CD4-positive, alpha-beta T cell treated with Interleukin-21 for 1 hour (primary cell): ENCODE measurements around the gene CXorf66.
"Not testable (repeated sequence)": the region's sequence is repeated elsewhere in the genome, so short reads cannot be mapped to it uniquely, and the experiment has no call there.

Source experiments
- DNase-seq: peaks from one replicate; pipeline ENCODE4 v3.0.0-alpha.2; 2020

The CXorf66 gene

GRCh38 chrX:139924696-139925095 lies 40.6 kb downstream of the CXorf66 start:
- DNase-seq: no peak

DNA sequence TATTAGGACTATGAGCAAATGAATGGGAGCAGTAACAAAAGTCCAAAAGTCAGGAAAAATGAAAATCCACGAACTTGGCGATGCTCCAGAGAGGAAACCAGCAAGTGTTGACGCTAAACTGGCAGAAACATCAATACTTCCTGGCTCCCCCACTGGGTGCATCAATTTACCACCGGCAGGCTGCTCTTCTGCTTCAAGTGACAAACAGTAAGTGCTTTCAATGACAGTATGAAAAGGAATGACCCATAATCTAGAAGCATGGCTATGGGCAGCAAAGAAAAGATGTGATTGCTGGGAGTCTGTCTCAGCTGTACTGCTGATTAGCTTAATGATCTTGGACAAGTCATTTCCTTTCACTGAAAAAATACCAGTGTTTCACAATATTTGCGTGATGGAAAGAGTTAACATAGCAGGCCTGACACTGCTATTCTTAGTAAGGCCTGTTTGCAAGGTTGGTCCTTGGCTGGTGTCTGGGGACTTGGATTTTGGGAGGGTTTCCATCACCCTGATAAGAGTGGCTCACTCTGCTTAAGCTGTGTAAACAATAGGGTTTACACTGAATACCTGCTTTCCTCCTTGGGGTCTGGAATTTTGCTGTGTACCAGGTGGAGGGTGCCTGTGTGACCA lies 41.1 kb downstream of the CXorf66 start:
- DNase-seq: no peak

DNA sequence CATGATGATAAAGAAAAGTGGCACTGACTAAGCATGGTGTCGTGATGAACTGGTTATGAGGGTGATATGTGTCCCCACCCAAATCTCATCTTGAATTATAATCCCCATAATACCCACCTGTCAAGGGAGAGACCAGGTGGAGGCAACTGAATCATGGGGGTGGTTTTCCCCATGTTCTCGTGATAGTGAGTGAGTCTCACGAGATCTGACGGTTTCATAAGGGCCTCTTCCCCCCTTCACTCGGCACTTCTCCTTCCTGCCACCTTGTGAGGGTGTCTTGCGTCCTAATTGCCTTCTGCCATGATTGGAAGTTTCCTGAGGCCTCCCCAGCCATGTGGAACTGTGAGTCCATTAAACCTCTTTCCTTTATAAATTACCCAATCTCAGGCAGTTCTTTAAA lies 44.2 kb downstream of the CXorf66 start:
- DNase-seq: not testable (repeated sequence)

DNA sequence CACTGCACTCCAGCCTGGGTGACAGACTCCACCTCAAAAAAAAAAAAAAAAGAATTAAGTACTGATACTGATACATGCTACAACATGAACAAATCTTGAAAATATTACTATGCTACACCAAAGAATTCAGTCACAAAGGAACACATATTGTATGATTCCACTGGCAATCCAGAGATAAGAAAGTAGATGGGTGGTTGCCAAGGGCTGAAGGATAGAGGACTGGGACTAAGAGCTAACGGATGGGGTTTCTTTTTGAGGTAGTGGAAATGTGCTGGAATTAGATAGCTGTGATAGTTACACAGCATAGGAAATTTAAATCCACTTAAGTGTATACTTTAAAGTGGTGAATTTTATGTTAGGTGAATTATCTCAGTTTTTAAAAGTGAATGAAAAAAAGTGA lies 45.0 kb downstream of the CXorf66 start:
- no peak for DNase-seq

DNA sequence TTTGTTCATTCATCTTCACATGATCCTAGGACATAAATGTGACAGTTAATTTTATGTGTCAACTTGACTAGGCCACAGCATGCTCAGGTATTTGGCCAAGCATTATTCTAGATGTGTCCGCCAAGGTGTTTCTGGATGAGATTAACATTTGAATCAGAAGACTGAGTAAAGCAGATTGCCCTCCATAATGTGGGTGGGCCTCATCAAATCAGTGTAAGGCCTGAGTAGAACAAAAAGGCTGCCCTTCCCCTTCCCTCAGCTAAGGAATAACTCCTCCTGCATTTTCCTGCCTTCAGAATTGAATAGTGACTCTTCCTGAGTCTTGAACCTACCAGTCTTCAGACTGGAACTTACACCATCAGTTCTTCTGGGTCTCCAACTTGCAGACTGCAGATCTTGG lies 50.9 kb downstream of the CXorf66 start:
- DNase-seq: no peak

DNA sequence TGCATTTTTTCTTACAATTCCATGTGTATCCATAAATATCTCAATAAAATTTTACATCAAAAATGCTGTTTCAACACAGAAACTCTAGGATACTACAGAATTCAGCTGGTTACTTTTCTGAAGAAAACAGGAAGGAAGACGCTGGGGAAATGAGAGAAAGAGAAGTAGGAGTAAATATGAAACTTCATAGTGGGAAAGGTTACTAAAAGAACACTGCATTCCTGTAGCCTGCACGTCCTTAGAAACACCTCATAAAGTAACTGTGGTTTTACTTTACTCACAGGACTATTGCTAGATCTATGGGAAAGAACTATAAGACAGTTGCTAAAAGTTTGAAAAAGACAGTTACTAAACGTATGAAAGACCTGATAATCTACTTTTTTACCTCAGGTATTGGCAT lies 55.6 kb downstream of the CXorf66 start:
- DNase-seq: no peak

DNA sequence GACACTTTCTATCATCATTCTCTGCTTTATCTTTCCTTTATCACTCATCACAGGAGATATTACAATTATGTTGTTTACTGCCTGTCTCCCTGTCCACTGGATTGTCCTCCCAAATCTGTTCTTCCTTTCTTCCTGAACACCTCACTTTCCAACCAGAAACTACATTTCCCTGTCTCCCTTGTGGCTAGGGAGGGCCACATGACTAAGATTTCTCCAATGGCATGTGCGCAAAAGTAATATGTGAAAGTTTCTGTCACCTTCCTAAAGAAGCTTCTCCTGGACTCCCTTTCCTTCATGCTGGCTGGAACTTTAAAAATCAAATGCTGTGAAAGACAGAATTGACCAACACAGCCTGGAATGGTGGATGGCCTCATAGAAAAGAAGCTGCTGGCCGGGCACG lies 58.2 kb downstream of the CXorf66 start:
- no peak for DNase-seq

- no peak for DNase-seq
Observed at GRCh38 chrX:139905743-139906142, 59.6 kb downstream of the CXorf66 start.
